Ovary (tissue), 3 donors: Measurements from ENCODE around the gene PTPRN.

Source experiments
- CTCF ChIP-seq, 3 donors: fragments of 450-650 bp in 2 of 3; fragments of 200-600 bp in 1 of 3; IDR thresholded peaks; one replicate each; pipeline versions ENCODE4 v1.5.1 to v1.8.0; 2016 to 2022; ENCODE audit warnings: antibody characterized with exemption in 3 of 3, mild to moderate bottlenecking in 1 of 3
- EP300 ChIP-seq: sonication (generic); formaldehyde crosslinking; IDR thresholded peaks from one replicate; pipeline ENCODE4 v1.6.1; 2017; ENCODE audit warnings: antibody characterized with exemption
- POLR2A ChIP-seq: fragments of 450-650 bp; IDR thresholded peaks from one replicate; pipeline ENCODE4 v1.6.1; 2017; ENCODE audit warnings: antibody characterized with exemption, mild to moderate bottlenecking, moderate library complexity
- donor health status: DM: no; HTN: no; CAD: no.

- no peak for TF ChIP-seq POLR2A
- peak in 1 of 3 donors; percentile 9 for TF ChIP-seq CTCF (IDR thresholded peaks at IDR 0.05)
- no peak for TF ChIP-seq EP300
These were observed 19.5 kb downstream of the PTPRN start for GRCh38 chr2:219289537-219290361.
